Stimulated activated CD4-positive, alpha-beta T cell treated with anti-CD3 and anti-CD28 coated beads, Interleukin-12 subunit alpha, Interleukin-12 subunit beta, amount 100 ng/mL, for 4 hours (primary cell): Measurements from ENCODE around the gene RTKN2.
"Not testable (repeated sequence)": the region's sequence is repeated elsewhere in the genome, so short reads cannot be mapped to it uniquely, and the experiment has no call there.

Experiments
- DNase-seq: peaks from one replicate; pipeline ENCODE4 v3.0.0-alpha.2; 2020

The RTKN2 gene, protein sequence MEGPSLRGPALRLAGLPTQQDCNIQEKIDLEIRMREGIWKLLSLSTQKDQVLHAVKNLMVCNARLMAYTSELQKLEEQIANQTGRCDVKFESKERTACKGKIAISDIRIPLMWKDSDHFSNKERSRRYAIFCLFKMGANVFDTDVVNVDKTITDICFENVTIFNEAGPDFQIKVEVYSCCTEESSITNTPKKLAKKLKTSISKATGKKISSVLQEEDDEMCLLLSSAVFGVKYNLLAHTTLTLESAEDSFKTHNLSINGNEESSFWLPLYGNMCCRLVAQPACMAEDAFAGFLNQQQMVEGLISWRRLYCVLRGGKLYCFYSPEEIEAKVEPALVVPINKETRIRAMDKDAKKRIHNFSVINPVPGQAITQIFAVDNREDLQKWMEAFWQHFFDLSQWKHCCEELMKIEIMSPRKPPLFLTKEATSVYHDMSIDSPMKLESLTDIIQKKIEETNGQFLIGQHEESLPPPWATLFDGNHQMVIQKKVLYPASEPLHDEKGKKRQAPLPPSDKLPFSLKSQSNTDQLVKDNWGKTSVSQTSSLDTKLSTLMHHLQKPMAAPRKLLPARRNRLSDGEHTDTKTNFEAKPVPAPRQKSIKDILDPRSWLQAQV

DNA sequence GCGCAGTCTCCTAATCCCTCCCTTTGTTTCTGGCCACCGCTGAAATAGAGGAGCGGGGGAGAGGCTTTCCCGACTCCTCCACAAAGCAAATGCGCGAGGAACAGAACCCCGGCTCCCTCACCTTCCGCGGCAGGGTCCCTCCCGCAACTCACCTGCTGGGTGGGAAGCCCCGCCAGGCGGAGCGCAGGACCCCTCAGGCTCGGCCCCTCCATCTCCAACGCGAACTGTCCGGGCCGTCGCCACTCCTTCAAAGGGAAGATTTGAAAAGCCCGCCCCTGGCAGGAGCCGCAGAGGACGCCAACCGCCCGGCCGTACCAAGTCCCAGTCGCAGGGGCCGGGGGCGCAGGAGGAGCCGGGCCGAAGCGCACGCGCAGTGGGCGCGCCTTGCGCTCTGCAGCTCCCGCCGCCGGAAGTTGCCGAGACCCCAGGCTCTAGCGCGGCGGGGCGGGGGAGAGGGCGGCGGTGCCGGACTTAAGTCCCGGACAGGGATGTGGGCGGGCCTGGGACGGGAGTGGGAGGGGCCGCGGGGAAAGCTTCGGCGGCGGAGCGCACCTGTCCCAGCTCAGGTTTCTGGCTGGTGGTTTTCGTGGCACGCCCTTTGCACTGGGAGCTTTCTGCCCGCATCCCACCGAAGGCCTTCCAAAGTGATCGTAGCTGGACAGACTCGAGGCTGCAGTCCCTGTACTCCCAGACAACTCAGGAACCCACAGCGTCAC, at the start of gene RTKN2:
RTKN2 (minus strand) TSS at position 446 of the 716 bp plus-strand sequence; CDS start at position 212, 234 bp downstream.
- DNase-seq: peak; percentile 66

DNA sequence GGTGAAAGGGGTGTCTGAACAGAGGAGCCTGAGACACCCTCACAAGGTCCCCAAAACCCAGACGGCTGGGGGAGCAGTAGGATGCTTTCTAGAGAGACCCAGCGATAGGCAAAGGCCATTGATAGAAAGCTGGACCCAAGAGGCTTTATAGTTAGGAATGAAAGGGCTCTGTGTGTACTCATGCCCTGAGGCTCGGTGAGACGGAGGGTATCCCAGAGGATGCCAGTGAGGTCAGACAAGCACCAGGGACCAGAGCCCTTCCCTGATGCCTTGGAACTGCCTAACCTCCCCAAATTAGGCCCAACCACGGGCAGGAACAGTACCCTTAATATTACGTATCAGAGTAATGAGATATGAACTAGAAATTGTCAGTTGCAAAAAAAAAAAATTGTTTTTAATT, 48.6 kb upstream of the RTKN2 start:
- DNase-seq: no peak

DNA sequence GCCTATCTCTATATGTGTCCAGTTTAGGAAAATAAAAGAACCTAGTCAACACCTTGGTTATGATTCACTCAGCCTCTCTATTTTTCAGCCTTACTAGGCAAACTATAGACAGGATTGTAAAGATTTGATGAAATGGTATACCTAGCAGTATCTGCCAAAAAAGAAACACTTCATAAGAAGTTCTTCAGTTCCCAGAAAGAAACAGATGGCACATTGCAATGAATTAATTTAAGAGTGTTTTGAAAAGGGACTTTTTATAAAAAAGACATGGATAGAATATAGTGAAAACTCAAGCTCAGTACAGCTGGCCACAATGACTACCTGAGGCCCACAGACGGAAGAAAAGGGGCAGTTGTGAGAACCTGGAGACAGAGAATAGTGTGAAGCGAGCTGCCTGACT, 40.6 kb upstream of the RTKN2 start:
- no peak for DNase-seq

DNA sequence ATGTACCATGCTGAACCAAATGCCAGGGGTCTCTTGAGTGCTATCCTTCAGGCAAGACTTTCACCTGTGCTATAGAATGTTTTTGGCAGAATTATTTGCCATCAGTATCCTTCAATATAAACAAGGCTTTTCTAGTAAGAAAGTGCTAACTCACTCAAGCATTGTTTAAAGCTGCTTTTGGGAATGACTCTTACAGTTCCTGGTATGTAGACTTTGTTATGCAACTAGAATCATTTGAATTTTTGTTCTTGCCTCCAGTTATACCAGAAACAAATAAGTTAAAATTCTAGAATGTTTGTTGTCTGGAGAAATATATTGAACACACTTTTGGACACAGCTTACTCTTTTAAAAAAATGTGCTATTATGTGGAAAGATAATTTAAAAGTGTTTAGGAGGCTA, 39.5 kb upstream of the RTKN2 start:
- no peak for DNase-seq

DNA sequence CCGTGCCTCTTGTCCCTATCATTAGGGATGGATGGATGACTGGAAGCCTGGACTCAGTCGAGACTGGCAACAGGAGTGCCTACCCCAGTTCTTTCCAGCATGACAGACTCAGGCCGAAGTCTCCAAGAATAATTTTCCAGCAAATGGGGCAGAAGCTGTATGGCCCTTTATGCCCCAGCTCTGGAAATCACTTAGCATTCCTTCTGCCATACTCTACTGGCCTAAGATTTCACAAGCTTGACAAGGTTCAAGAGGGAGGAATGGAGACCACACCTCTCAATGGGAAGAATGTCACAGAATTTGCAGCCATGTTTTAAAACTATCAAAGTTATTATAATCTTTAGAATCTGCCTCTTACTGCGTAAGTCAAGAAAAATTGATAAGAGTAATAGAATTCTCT, 39.0 kb upstream of the RTKN2 start:
- DNase-seq: no peak

DNA sequence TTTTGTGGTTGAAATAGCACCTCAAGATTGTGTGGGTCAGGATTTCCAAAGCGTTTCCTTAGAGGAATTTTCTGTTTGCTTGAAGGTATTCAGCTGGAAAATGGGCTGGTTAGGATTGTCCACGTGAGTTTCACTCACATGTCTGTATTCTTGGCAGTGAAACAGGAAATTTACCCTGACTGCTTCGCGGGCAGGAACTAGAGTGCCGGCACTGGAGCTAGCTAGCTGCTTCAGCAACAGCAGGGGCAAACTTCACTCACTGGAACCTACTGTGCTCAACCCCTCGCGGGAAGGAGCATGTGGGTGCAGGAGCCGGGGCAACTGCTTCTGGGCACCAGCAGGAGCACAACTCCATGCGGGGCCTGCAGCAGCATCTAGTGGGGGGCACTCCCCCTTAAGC, 38.0 kb upstream of the RTKN2 start:
- DNase-seq: no peak

DNA sequence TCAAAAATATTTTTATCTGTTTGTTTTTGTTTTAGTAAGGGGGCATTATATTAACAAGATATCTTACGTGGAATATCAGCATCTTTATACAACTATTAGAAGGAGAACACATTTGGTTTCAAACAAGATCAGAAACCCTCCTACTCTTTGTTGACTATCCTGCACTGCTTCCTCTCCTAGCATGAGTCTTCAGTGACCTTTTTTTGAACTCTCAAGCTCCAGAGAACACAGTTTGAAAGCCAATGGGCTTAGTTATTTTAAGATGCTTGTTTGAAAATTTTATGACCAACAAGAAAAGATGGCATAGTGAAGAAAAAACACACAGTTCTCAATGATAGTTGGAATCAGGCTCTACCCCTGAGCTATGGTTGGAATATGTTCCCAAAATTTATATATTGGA, 37.2 kb upstream of the RTKN2 start:
- no peak for DNase-seq

DNA sequence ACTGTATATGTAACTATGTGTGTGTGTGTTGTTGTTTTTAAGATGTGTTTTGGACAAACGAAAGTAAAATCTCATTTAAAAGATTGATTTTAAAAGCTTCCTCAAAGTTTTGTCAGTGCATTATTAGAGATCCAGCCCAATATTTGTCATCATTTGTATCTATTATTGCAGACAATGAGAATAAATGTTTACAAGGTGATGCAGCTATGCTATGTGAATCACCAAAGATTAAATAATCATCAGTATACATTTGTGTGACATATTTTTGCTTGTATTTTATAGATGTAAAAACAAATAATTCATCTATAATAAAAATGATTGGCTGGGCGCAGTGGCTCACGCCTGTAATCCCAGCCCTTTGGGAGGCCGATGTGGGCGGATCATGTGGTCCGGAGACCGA, 35.3 kb upstream of the RTKN2 start:
- DNase-seq: no peak

DNA sequence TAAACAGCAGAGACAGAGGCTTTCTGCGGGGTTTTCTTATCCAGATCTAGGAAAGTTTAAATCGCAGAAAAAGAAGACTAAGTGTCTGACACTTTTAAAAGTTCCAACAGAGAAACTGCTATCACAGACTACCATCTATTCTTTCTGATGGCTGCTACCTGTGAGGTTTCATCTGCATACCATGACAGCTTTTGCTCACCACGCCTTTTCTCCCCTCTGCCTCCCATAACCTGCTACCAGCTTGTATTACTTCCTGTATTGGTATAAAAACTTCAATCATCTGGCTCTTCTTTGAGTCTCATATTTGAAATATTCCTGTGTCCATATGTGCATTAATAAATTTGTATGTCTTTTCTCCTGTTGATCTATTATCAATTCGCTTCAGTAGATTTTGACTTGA, 34.1 kb upstream of the RTKN2 start:
- DNase-seq: no peak

DNA sequence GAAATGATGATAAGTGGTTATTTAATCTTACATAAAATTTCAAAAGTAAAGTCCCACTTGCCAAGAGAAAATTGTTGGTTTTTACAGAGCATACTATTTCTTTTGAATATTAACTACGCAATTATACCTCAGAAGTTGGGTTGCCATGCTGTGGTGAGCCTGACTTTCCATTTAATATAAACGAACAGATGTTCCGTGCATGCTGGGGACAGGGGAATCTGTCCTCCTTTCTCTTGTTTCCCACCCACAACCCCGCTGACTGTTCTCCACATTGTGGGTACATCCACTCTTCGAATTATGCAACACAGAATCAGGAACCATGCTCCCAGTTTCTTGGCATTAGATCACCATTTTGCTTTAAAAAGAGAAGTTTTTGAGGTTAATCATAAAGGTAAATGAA, 29.2 kb upstream of the RTKN2 start:
- no peak for DNase-seq

DNA sequence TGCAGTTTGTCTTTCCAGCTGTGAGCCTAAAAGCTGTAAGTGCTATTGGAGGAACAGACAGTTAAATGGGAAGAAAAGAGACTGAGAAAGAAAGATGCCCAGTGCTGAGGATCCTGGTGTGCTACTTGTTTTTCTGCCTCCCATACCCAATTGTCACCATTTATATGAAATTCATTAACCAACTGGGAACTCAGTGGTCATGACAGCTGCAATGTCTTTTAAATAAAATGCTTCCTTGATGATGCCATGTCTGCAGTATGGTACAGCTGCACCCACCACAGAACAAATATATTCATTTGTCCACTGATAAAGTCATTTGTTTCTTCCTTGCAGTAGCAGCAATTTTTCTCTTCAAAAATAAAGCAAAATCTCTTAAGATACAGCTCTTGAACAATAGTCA, 15.6 kb upstream of the RTKN2 start:
- DNase-seq: no peak

DNA sequence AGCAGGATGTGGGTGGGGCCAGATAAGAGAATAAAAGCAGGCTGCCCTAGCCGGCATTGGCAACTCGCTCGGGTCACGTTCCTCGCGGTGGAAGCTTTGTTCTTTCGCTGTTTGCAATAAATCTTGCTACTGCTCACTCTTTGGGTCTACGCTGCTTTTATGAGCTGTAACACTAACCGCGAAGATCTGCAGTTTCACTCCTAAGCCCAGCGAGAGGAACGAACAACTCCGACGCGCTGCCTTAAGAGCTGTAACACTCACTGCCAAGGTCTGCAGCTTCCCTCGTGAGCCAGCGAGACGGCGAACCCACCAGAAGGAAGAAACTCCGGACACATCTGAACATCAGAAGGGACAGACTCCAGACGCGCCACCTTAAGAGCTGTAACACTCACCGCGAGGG, 12.7 kb upstream of the RTKN2 start:
- not testable (repeated sequence) for DNase-seq

DNA sequence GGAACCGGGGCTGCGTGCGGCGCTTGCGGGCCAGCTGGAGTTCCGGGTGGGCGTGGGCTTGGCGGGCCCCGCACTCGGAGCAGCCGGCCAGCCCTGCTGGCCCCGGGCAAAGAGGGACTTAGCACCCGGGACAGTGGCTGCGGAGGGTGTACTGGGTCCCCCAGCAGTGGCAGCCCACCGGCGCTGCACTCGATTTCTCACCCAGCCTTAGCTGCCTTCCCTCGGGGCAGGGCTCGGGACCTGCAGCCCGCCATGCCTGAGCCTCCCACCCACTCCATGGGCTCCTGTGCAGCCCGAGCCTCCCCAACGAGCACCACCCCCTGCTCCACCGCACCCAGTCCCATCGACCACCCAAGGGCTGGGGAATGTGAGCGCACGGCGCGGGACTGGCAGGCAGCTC, 11.7 kb upstream of the RTKN2 start:
- not testable (repeated sequence) for DNase-seq

DNA sequence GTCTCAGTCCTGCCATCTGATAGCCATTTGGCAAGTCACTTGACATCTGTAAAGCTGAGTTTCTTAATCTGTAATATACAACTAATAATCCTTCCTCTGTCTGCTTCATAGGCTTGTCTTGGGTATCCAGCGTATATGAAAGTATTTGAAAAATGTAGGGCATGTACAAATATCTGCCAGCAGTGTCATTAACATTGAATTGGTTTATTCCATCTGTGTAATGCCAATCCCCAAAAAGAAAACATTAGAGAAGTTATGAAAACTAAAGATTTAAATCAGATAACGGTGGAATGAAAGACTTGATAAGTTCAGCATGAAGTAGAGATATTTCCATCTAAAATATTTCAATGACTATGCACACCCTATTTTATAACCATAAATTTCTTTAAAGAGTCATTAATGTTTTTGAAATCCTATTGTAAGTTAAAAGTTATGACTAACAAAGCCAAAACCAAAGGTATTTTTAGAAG, 9.8 kb upstream of the RTKN2 start:
- DNase-seq: no peak

DNA sequence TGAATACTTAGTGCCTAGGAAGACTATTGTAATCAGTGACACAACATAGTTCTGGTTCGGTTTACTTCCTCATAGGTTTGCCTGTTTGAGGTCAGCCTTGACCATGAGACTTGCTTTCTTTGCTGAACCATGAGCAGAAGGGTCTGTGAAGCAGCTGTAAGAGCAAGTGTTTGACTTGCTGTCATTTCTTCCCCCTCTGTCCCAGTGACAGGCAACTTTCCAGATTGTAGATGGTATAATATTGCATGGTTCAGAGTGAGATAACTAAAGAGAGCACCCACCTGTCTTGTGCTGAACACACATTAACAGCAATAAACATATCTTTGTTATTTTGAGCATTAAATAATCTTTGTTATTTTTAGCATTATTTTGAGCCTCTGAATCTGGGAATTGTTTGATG, 9.3 kb upstream of the RTKN2 start:
- no peak for DNase-seq

DNA sequence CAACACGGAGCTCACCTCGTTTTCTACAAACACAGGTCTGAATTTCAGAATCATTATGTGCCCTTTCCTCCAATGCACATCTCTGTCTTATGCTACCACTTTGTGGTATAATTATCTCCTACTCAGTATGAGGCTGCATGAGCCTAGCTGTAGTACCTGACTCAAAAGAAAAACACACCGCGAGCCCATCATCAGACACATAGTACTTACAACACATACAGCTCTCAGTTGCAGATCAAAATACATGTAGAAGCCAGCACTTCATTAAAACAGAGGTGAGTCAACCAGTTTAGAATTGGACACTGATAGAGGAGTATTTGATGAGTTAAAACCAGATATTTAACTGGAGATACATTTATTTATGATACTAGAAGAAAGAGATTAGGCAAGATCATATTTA, 1.4 kb upstream of the RTKN2 start:
- DNase-seq: no peak

DNA sequence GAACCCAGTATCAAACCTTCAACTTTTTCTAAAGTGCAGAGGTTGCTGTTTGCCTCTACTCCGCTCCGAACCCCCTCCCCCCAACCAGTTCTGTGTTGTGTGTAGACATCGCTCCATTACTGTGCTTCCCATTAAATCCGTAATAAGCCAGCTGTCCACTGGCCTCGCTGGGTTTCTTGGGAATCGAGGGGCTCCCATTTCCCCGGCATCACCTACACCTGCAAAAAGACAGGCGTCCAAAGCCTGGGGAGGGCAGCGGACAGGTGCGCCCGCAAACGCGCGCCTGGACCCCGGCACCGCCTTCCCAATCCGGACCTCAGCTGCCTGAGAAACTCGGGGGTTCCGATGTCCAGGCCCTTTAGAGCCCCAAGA, 631 bp downstream of the RTKN2 start:
- no peak for DNase-seq

DNA sequence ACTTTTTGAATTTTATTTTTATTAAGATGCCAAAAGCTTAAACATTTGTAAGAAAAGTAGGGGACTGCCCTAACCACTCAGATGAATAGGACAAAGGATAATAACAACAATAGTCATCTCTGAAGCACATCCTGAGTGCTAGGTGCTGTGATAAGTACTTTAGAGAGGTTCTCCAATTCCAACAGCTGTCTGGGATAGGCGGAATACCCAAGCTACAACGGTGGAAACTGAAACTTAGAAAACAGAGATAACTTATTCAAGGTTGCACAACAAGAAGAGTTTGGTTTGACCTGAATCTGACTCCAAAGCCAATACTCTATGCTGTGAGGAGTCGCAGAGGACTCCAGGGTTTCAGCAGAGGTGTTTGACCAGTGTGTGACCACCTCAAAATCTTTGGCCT, 2.0 kb downstream of the RTKN2 start:
- no peak for DNase-seq

DNA sequence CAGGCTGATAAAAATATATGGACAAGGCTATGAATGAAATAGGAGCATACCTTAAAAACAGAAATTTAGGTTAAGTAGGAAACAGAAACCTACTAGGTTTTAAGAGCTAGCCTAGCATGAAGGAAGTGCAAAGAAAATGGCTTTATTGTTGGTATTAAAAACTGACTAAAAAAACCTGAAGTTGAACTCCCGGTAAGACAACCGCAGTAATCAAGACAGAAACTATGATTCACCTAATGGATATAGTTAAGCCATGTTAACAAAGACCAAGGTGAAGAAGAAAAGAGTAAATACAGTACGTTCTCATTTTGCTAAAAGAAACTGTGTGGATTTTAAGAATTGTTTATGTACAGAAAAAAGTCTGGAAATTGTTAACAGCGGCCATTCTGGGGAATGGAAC, 2.5 kb downstream of the RTKN2 start:
- DNase-seq: no peak

DNA sequence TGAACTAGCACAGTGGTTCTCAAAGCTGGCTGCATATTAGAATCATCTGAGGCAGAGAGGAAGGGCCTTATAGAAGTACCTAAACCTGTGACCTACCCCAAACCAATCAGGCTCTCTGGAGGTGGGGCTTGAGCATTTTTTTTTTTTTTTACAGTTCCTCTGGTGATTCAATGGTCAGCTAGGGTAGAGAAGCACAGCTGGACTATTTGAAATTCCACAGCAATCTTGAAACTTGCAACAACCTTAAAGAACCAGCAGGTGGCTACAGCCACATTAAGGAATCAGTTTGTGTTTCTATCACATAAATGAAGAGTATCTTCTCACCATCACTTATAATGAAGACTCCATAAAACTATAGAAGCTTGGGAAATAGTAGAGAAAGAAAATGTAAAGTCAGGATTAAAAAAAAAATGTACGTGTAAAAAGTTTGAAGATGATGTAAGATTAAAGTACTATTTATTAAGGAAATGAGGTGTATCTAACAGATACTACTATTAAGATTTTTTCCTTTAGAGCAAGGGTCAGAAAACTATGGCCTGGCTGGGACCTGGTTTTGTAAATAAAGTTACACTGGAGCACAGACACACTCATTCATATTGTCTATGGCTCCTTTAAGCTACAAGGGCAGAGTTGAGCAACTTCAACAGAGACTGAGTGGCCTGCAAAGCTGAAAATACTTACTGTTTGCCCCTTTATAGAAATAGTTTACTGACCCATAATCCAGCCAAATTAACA, 3.8 kb downstream of the RTKN2 start:
- DNase-seq: no peak

DNA sequence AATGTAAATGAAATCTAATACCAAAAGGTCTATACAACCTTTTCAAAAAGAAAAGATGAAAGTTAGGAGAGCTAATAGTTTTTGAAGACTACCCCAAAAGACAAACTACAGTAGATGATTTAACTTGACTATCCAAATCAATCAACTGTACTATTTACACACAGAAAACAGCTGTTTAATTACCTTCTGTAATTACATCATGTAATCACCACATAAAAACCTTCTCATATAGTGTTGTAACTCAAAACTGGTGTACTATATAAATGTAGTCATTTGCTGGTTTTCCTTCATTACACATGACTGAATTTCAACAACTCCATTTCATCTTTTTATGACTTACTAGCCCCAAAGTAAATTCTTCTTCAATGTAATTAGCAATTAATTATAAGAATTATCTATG, 4.5 kb downstream of the RTKN2 start:
- no peak for DNase-seq

DNA sequence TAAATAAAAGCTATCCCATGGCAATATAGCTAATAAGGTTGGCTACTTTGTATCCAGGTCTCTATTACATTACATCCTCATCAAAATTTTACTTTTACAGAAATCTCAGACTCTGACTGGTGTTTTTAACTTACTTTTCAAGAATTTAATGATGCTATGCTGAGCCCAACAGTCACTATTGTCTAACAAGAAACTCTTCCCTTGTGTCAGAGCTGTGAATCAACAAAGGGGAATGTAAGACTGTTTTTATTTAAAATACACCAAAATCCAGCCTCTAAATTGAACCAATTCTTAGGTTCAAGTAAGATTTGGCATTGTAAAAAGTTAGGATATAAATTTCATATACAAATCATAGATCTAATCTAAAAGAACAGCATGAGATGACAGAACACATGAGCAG, 7.0 kb downstream of the RTKN2 start:
- DNase-seq: no peak

DNA sequence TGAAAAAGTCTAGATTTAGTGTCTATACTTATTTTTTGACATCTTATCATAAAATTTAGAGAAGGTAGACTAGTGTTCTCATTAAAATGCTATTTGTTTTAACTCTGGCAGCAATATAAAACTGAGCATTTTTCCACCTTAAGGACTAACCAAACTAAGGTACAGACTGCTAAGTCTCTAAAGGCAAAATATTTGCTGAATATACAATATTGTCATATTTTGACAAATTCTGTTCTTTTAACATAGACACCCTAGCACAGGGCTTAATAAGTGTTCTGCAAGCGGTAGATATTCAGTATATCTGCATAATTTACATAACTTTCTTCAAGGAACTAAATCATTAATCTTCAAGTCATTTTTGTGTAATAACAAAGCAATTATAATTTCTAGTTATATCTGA, 8.6 kb downstream of the RTKN2 start:
- no peak for DNase-seq
